CMK (cell line): ENCODE measurements around the gene PLCD3.

ENCODE experiments used
- DNase-seq: peaks from one replicate; pipeline ENCODE4 v3.0.0-alpha.2; 2010; ENCODE audit warnings: low read depth

The PLCD3 gene

GRCh38 chr17:45061606-45062205 is 70.6 kb downstream of the PLCD3 start:
- DNase-seq = no peak

- DNase-seq = peak; percentile 98
Measured at GRCh38 chr17:45060797-45061605, 71.3 kb downstream of the PLCD3 start, which contains the start of gene NMT1. TSS of gene NMT1 (plus strand) at chr17:45061317. CDS start at chr17:45061330, 13 bp downstream.

- DNase-seq = no peak
Measured at GRCh38 chr17:45060382-45060796, 71.9 kb downstream of the PLCD3 start.
